Panc1 (cell line): Measurements from ENCODE around the gene SLC14A1. TPM values are rescaled to one million over a fixed set of nuclear protein-coding genes. Genes with fewer than 3 reads are reported as not detected.

Experiments used
- ATAC-seq: fragments of 200-7000 bp; cut with Tn5 transposase; 2 replicates; pipeline ENCODE4 v1.9.1; 2020; ENCODE audit warnings: mild to moderate bottlenecking, moderate library complexity
- BruUV-seq: library from RNA; stranded (reverse); fragments of 400-500 nt; replicated peaks from 2 replicates; lab custom pipeline; 2021; lab: Mats Ljungman, UMichigan
- CTCF ChIA-PET: fragments of 300-600 bp; sonication (Branson Sonifier 250); formaldehyde crosslinking; loops from one replicate; lab custom pipeline; 2022; ENCODE audit warnings: antibody characterized with exemption; lab: Charles Lee
- POLR2A ChIA-PET: fragments of 300-600 bp; sonication (Branson Sonifier 250); formaldehyde crosslinking; loops from one replicate; lab custom pipeline; 2022; ENCODE audit warnings: antibody characterized with exemption; lab: Charles Lee
- DNase-seq: peaks from one replicate; pipeline ENCODE4 v3.0.0-alpha.2; 2010; ENCODE audit warnings: low read depth, low spot score
- H3K27ac ChIP-seq: 2 replicates; pipeline ENCODE4 v1.5.1; 2011; ENCODE audit warnings: mild to moderate bottlenecking, low read length, inconsistent platforms
- H3K27me3 ChIP-seq: fragments of 200-500 bp; sonication (Bioruptor generic); 2 replicates; pipeline ENCODE4 v1.6.0; 2014; ENCODE audit warnings: low read length, inconsistent platforms; ENCODE audit not compliant: control insufficient read depth, insufficient read depth
- H3K36me3 ChIP-seq: fragments of 200-500 bp; sonication (Bioruptor generic); 2 replicates; pipeline ENCODE4 v1.5.1; 2014; ENCODE audit warnings: inconsistent platforms, mild to moderate bottlenecking, low read length, moderate library complexity; ENCODE audit not compliant: control insufficient read depth, insufficient read depth
- H3K4me1 ChIP-seq: 2 replicates; pipeline ENCODE4 v1.5.1; 2011; ENCODE audit warnings: inconsistent platforms, mild to moderate bottlenecking, low read length, moderate library complexity; ENCODE audit not compliant: control insufficient read depth, insufficient read depth
- H3K4me3 ChIP-seq, 2 experiments: 2 replicates each; pipeline ENCODE4 v1.5.1; 2011 to 2012; ENCODE audit warnings: low read depth in 2 of 2, low read length in 2 of 2, mild to moderate bottlenecking in 2 of 2, inconsistent platforms in 1 of 2, moderate library complexity in 1 of 2
- H3K9me3 ChIP-seq: fragments of 200-500 bp; sonication (Bioruptor generic); 2 replicates; pipeline ENCODE4 v1.5.1; 2014; ENCODE audit warnings: low read depth, mild to moderate bottlenecking, inconsistent platforms, low read length, moderate library complexity; ENCODE audit not compliant: control insufficient read depth, insufficient read depth
- POLR2AphosphoS5 ChIP-seq: IDR thresholded peaks from 2 replicates; pipeline ENCODE4 v1.6.1; 2012; ENCODE audit warnings: mild to moderate bottlenecking, low read depth, low read length, moderate library complexity
- SIN3A ChIP-seq: IDR thresholded peaks from 2 replicates; pipeline ENCODE4 v1.6.1; 2012; ENCODE audit warnings: low read depth, mild to moderate bottlenecking, low read length, moderate library complexity, borderline replicate concordance; ENCODE audit not compliant: insufficient read depth
- TCF7L2 ChIP-seq: IDR thresholded peaks from 2 replicates; pipeline ENCODE4 v1.6.1; 2011; ENCODE audit warnings: mild to moderate bottlenecking, low read depth, low read length, inconsistent platforms
- in situ Hi-C: cut with HindIII; loops from 2 replicates; pipeline ENCODE4 v1.10.0; 2016; ENCODE audit warnings: low sequenced_read_pairs, low pct_unique_long_range_greater_than_20kb
- intact Hi-C: fragments of 100-400 bp; cut with micrococcal nuclease; formaldehyde crosslinking; loops from one replicate; pipeline ENCODE4 v1.10.0; 2022; ENCODE audit not compliant: unreplicated experiment
- total RNA-seq: library from RNA; stranded (reverse); gene quantifications from one replicate; pipeline ENCODE4 v1.2.1, GENCODE V29; 2021; ENCODE audit not compliant: unreplicated experiment
- TF ChIP-seq, protein P1 (sequence below): fragments of 450-650 bp; IDR thresholded peaks from 2 replicates; pipeline ENCODE4 v1.5.1; 2017; ENCODE audit warnings: mild to moderate bottlenecking
- TF ChIP-seq, protein P2 (sequence below), 2 experiments: IDR thresholded peaks; 2 replicates each; pipeline ENCODE4 v1.6.1; 2011 to 2012; ENCODE audit warnings: low read depth in 2 of 2, control low read depth in 1 of 2, low read length in 1 of 2, mild to moderate bottlenecking in 1 of 2, moderate library complexity in 1 of 2; ENCODE audit not compliant: insufficient read depth in 1 of 2

The SLC14A1 gene
- total RNA-seq, 1 experiment from 2014 or later, result 1.2 TPM

DNA sequence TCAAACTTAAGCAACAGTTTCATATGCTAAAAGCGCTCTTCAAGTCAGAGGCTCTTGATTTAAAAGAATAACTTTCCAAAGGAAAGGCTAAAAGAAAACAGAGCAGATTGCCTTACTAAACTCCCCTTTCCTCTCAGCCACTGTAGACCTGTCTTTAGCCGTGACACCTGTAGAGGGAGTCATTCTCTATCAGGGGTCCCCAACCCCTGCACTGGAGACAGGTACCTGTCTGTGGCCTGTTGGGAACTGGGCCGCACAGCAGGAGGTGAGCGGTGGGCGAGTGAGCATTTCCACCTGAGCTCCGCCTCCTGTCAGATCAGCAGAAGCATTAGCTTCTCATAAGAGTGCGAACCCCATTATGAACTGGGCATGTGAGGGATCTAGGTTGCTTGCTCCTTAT, 9.6 kb downstream of the SLC14A1 start:
- CTCF ChIA-PET, result no interaction called here
- TF ChIP-seq POLR2AphosphoS5, result no peak
- TF ChIP-seq, protein P1, sequence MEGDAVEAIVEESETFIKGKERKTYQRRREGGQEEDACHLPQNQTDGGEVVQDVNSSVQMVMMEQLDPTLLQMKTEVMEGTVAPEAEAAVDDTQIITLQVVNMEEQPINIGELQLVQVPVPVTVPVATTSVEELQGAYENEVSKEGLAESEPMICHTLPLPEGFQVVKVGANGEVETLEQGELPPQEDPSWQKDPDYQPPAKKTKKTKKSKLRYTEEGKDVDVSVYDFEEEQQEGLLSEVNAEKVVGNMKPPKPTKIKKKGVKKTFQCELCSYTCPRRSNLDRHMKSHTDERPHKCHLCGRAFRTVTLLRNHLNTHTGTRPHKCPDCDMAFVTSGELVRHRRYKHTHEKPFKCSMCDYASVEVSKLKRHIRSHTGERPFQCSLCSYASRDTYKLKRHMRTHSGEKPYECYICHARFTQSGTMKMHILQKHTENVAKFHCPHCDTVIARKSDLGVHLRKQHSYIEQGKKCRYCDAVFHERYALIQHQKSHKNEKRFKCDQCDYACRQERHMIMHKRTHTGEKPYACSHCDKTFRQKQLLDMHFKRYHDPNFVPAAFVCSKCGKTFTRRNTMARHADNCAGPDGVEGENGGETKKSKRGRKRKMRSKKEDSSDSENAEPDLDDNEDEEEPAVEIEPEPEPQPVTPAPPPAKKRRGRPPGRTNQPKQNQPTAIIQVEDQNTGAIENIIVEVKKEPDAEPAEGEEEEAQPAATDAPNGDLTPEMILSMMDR, result no peak
- TF ChIP-seq TCF7L2, result no peak
- TF ChIP-seq, protein P2, sequence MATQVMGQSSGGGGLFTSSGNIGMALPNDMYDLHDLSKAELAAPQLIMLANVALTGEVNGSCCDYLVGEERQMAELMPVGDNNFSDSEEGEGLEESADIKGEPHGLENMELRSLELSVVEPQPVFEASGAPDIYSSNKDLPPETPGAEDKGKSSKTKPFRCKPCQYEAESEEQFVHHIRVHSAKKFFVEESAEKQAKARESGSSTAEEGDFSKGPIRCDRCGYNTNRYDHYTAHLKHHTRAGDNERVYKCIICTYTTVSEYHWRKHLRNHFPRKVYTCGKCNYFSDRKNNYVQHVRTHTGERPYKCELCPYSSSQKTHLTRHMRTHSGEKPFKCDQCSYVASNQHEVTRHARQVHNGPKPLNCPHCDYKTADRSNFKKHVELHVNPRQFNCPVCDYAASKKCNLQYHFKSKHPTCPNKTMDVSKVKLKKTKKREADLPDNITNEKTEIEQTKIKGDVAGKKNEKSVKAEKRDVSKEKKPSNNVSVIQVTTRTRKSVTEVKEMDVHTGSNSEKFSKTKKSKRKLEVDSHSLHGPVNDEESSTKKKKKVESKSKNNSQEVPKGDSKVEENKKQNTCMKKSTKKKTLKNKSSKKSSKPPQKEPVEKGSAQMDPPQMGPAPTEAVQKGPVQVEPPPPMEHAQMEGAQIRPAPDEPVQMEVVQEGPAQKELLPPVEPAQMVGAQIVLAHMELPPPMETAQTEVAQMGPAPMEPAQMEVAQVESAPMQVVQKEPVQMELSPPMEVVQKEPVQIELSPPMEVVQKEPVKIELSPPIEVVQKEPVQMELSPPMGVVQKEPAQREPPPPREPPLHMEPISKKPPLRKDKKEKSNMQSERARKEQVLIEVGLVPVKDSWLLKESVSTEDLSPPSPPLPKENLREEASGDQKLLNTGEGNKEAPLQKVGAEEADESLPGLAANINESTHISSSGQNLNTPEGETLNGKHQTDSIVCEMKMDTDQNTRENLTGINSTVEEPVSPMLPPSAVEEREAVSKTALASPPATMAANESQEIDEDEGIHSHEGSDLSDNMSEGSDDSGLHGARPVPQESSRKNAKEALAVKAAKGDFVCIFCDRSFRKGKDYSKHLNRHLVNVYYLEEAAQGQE (IDR thresholded peaks at IDR 0.05; ENCODE audit: insufficient read depth in 1 of 2, low read depth in 2 of 2, low read length in 1 of 2), result no peak
- no peak for TF ChIP-seq SIN3A
- in situ Hi-C loops (no loop called here), intact Hi-C loops (no loop called here)
- Histone ChIP-seq H3K27me3 (no peaks in the 10 kb centered on the region), H3K27ac (no peak overlapping the region), H3K36me3 (no peaks in the 10 kb centered on the region), H3K4me3 (no peak overlapping the region), H3K9me3 (no peaks in the 10 kb centered on the region), H3K4me1 (peaks cover 2% of the 10 kb centered on the region; the same call in 1 of the 2 replicates)
- POLR2A ChIA-PET, result no interaction called here
- ATAC-seq (no peak), DNase-seq (no peak)
- BruUV-seq, result no TSS peak

DNA sequence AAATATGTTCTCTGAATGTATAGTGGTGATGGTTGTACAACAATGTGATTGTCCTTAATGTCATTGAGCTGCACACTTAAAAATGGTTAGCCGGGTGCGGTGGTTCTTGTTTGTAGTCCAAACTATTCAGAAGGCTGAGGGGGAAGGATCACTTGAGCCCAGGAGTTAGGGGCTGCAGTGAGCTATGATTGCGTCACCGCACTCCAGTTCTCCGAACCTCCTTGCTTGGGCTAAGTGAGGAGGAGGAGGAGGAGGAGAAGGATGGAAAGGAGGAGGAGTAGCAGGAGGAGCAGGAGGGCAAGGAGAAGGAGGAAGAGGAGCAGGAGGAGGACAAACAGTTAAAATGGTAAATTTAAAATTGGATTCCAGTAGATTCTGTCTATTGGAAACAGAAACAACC, 10.5 kb downstream of the SLC14A1 start:
- BruUV-seq, result no TSS peak
- DNase-seq, result no peak
- no peak overlapping the region for H3K4me3 ChIP-seq
- H3K27ac ChIP-seq, result no peak overlapping the region
- in situ Hi-C loops (no loop called here), intact Hi-C loops (no loop called here)
- H3K4me1 ChIP-seq, result peaks cover 2% of the 10 kb centered on the region; the same call in 1 of the 2 replicates
- ChIA-PET CTCF (no interaction called here), POLR2A (no interaction called here)
- H3K36me3 ChIP-seq, result no peaks in the 10 kb centered on the region
- TF ChIP-seq, protein P2 (IDR thresholded peaks at IDR 0.05; ENCODE audit: insufficient read depth in 1 of 2, low read depth in 2 of 2, low read length in 1 of 2), result no peak
- TF ChIP-seq, protein P1, result no peak
- TF ChIP-seq TCF7L2 (no peak), SIN3A (no peak), POLR2AphosphoS5 (no peak)
- no peaks in the 10 kb centered on the region for H3K9me3 ChIP-seq
- ATAC-seq, result no peak
- no peaks in the 10 kb centered on the region for H3K27me3 ChIP-seq
